Bronchial epithelial cell (primary cell): ENCODE measurements around the gene ZGLP1. TPM values are rescaled to one million over a fixed set of nuclear protein-coding genes. Genes with fewer than 3 reads are reported as not detected.

Source experiments
- DNase-seq: peaks from one replicate; pipeline ENCODE4 v3.0.0-alpha.2; 2010; ENCODE audit warnings: low read depth
- FAIRE-seq: peaks from 2 replicates; lab custom pipeline; 2011; peaks lifted over from hg19 to GRCh38; lab: Jason Lieb, UNC
- H3K27me3 ChIP-seq: 2 replicates; pipeline ENCODE4 v1.5.1; 2011; ENCODE audit warnings: low read length; ENCODE audit not compliant: control insufficient read depth, insufficient read depth
- H3K36me3 ChIP-seq: 2 replicates; pipeline ENCODE4 v1.5.1; 2011; ENCODE audit warnings: low read length; ENCODE audit not compliant: control insufficient read depth, insufficient read depth
- H3K4me3 ChIP-seq: 2 replicates; pipeline ENCODE4 v1.5.1; 2011; ENCODE audit warnings: mild to moderate bottlenecking, low read depth, low read length, control low read depth
- total RNA-seq: library from RNA; depleted of rRNA; stranded (reverse); fragments of >200 nt; gene quantifications from 2 replicates; pipeline ENCODE4 v1.2.1, GENCODE V29; 2014
- TF ChIP-seq, protein P1 (sequence below): IDR thresholded peaks from 2 replicates; pipeline ENCODE4 v1.5.1; 2011; ENCODE audit warnings: mild to moderate bottlenecking, moderate library complexity, low read length, control low read depth, inconsistent platforms; ENCODE audit not compliant: insufficient read depth, severe bottlenecking

ZGLP1 gene
- total RNA-seq, 1 donor from 2014 or later, result 0.53 TPM

DNA sequence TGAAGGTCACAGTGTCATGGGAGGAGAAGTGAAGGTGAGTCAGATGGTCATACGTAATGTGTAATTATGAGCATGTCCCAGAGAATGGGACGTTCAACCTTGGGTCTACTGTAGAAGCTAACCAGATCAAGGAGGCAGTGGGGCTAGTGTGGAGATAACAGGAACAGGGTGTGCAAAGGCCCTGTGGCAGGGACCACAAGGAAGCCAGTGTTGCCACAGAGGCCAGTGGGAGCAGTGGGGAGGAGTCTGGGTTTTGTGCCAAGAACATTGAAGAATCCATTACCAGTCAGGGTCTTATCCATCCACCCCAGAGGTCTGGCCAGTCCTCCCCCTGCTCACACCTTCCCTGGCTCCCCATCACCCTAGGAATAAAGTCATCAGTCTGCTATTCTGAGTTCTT is 54.3 kb downstream of the ZGLP1 start:
- TF ChIP-seq, protein P1, sequence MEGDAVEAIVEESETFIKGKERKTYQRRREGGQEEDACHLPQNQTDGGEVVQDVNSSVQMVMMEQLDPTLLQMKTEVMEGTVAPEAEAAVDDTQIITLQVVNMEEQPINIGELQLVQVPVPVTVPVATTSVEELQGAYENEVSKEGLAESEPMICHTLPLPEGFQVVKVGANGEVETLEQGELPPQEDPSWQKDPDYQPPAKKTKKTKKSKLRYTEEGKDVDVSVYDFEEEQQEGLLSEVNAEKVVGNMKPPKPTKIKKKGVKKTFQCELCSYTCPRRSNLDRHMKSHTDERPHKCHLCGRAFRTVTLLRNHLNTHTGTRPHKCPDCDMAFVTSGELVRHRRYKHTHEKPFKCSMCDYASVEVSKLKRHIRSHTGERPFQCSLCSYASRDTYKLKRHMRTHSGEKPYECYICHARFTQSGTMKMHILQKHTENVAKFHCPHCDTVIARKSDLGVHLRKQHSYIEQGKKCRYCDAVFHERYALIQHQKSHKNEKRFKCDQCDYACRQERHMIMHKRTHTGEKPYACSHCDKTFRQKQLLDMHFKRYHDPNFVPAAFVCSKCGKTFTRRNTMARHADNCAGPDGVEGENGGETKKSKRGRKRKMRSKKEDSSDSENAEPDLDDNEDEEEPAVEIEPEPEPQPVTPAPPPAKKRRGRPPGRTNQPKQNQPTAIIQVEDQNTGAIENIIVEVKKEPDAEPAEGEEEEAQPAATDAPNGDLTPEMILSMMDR, result no peak
- FAIRE-seq, result no peak
- no peak for DNase-seq

More for the DNA sequence above, 54.3 kb downstream of the ZGLP1 start:
- Histone ChIP-seq H3K27me3 (no peaks in the 10 kb centered on the region), H3K4me3 (no peak overlapping the region), H3K36me3 (peaks cover 26% of the 10 kb centered on the region)

Other genes with a start within 250 kb of the ZGLP1 start
- 5.0 and 5.5 TPM in 2 replicates for gene SHFL, start 223.5 kb downstream of the ZGLP1 start, total RNA-seq
- under 0.01 TPM in 1 of 2 replicates, not detected in the other for gene ANGPTL6, start 207.1 kb downstream of the ZGLP1 start, total RNA-seq
- 41.5 and 45.3 TPM in 2 replicates for gene PPAN, start 203.5 kb downstream of the ZGLP1 start, total RNA-seq
- 1.1 and 3.7 TPM in 2 replicates for gene P2RY11, start 198.1 kb downstream of the ZGLP1 start, total RNA-seq
- 198 and 291 TPM in 2 replicates for gene EIF3G, start 189.9 kb downstream of the ZGLP1 start, total RNA-seq
- gene DNMT1, start 114.9 kb downstream of the ZGLP1 start, total RNA-seq, result 11.1 and 12.4 TPM in 2 replicates
- gene S1PR2, start 78.5 kb downstream of the ZGLP1 start, total RNA-seq, result 1.3 and 1.9 TPM in 2 replicates
- gene MRPL4, start 57.6 kb downstream of the ZGLP1 start, total RNA-seq, result 17.1 and 19.2 TPM in 2 replicates
- 0.79 and 0.90 TPM in 2 replicates for gene ICAM1, start 38.7 kb downstream of the ZGLP1 start, total RNA-seq
- gene ICAM4, start 22.9 kb downstream of the ZGLP1 start, total RNA-seq, result 4.0 and 10.8 TPM in 2 replicates
- gene ICAM5, start 19.9 kb downstream of the ZGLP1 start, total RNA-seq, result 3.7 and 3.9 TPM in 2 replicates
- 21.8 and 24.2 TPM in 2 replicates for gene FDX2, start 6.2 kb upstream of the ZGLP1 start, total RNA-seq
- gene RAVER1, start 23.7 kb upstream of the ZGLP1 start, total RNA-seq, result 2.3 and 4.2 TPM in 2 replicates
- 5.0 and 5.5 TPM in 2 replicates for gene ICAM3, start 29.8 kb upstream of the ZGLP1 start, total RNA-seq
- gene TYK2, start 70.8 kb upstream of the ZGLP1 start, total RNA-seq, result 36.1 and 45.8 TPM in 2 replicates
- 195 TPM in 2 replicates for gene CDC37, start 93.7 kb upstream of the ZGLP1 start, total RNA-seq
- 0.13 and 0.26 TPM in 2 replicates for gene PDE4A, start 110.7 kb upstream of the ZGLP1 start, total RNA-seq
- gene KEAP1, start 193.5 kb upstream of the ZGLP1 start, total RNA-seq, result 59.5 and 62.9 TPM in 2 replicates
- gene S1PR5, start 207.6 kb upstream of the ZGLP1 start, total RNA-seq, result 6.6 and 7.8 TPM in 2 replicates
- gene ATG4D, start 234.1 kb upstream of the ZGLP1 start, total RNA-seq, result 30.3 and 37.5 TPM in 2 replicates